HG03378 (cell line): Measurements from ENCODE around the gene STEAP4.

ENCODE experiments used
- ATAC-seq: cut with Tn5 transposase; IDR thresholded peaks from one replicate; pipeline ENCODE4 v1.9.1; 2021; ENCODE audit warnings: mild to moderate bottlenecking, moderate library complexity; ENCODE audit not compliant: unreplicated experiment

The STEAP4 gene

DNA sequence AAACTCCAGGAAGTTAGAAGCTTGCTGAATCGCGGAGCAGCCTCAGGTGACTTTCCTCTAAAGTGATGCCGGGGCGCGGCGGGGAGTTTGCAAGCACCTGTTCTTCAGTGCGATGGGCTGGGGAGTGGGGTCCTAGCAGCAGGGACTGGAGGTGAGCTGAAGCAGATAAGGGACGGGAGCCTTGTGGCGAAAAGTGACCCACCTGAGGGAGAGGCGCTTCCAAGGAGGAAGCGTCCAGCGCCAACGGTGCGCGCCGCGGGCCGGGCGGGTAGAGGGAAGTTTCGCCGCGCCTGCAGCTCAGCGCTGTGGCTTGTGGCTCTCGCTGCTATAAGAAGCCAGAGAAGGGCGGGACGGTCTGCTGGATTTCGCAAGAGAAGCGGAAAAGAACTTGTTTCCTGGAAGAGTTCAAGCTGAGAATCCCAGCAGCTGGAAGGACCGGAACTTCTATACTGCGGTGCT is at the start of gene STEAP4:
TSS of gene STEAP4 (minus strand) at position 305 of the 459 bp plus-strand sequence. CDS start 22,625 bp downstream, outside the sequence.
- ATAC-seq = no peak

DNA sequence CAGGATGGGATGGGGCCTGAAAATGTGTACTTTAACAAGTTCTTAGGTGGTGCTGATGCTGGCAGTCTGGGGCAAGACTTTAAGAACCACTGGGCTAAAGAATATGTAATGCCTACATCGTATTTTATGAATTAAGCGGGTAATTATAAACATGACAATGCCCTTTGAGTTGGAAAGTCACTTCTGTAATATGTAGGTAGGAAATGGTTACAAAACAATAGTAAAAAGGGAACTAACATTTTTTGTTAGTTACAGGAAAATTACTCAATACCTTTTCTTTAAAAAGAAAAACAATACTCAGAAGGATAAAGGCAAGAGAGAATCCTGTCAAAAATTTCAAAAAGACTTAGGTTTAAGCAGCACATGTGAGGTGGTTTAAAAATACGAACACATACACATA is 48.3 kb upstream of the STEAP4 start:
- ATAC-seq = no peak

DNA sequence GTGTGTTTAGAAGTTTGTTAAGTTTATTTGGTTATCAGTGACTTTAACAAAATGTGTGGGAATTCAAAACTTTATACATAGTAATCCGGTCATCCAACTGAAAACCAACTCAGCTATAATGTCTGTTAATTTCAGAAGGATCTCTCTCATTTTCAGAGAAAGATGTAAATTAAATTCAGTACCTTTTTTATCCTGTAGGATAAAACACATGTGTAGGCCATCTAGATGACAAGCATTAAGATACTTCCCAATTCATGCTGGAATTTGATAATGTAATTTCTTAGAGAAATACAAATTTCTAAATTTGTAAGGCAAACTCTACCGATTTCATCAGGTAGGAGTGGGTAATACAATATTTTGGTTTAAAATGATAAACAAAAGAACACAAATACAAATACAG is 43.4 kb upstream of the STEAP4 start:
- no peak for ATAC-seq

DNA sequence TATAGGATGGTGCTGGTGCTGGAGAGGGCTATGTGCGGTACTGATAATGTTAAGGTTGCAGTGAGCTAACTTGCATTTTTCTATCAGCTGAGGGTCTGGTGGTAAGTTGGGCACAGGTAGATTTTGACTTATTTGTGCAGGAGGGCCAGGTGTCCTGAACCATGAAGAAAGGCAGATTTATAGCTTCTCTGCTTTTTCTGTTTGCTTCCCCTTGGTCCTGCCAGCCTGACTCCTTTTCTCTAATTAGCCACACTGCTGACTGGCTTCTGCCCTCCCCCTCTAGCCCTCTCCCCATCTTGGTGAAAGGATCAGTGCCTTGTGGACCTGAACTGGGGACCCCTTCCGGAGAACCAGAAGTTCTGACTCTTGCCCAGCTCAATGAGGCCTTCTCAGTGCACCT is 40.8 kb upstream of the STEAP4 start:
- ATAC-seq = no peak

DNA sequence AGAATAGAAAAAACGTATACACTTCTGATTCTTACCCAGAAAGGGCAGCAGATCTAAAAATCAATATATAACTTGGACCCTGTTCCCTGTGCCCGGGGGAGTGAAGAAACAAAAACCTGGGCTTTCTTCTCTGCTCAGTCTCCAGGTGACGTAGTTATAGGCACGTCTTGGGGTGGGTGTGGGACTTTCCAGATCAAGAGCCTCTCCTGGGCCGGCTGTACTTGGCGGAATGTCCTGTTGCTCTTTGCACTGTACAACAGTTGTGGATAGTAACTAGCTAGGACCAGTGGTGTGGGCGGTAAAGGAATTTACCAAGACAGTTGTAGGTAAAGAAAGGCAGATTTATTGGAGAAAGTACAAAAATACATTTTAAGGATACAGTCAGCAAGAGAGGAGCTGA is 40.4 kb upstream of the STEAP4 start:
- no peak for ATAC-seq

DNA sequence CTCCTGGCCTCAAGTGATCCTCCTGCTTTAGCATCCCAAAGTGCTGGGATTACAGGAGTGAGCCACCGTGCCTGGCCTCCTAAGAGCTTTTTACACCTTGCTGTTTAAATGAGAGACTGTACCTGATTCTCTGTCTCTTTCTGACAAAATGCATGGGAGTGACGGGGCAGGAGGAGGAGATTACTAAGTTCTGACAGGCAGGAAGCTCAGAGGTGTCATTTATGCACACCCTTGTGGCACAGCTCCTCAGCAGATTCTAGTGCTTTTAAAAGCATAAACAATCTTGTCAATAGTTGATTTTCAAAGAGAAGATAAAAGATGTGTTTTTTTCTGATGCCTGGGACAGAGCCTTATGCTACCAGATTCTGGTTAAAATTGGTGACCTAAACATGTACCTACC is 39.7 kb upstream of the STEAP4 start:
- ATAC-seq = no peak

DNA sequence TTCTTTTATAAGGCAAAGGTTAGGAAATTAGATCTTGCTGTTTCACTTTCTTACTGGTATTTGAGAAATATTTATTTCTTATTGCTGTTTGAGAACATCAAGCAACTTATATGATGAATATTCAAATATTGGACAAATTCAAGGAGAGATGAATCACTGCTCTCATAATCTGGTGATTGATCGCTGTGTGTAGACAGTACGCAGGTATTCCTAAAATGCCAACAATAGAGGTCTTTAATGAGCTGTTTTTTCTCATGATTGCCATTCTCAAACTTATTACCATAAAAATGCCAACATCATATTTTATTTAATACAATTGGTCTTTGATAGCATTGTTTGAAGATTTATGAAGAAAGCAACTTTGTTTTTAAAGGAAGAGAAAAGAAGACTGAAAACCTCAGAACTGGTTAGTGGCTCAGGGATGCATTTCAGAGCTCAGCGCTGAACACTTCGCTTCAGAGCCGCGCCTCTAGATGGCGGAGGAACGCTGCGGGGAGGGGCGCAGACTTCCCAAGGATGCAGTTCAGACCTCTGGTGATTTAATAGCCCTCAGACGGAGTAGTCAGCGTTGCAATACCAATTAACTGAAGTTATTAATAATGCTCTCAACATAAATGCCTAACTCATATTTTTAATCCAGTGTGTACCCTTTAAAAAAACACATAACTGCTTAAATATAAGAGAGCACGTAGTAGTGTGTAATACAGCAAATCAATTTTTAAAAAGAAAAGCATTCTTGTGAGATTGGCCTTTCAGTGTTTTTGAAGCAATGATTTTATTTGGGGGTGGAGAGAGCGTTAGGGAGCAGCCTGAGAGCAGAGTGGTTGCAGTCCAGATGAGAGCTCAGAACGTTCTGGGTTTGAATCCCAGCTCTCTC is 38.5 kb upstream of the STEAP4 start:
- peak; percentile 42 for ATAC-seq

DNA sequence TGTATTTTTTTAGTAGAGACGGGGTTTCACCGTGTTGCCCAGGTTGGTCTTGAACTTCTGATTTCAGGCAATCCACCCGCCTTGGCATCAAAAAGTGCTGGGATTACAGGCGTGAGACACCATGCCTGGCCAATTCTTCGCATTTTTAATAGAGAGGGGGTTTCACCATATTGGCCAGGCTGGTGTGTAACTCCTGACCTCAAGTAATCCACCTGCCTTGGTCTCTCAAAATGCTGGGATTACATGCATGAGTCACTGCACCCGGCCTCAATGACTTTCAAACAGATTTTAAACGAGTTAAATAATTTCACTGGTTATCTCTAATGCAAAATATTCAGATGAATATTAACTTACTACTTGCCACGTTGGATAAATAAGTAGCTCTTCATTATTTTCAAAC is 37.6 kb upstream of the STEAP4 start:
- no peak for ATAC-seq

DNA sequence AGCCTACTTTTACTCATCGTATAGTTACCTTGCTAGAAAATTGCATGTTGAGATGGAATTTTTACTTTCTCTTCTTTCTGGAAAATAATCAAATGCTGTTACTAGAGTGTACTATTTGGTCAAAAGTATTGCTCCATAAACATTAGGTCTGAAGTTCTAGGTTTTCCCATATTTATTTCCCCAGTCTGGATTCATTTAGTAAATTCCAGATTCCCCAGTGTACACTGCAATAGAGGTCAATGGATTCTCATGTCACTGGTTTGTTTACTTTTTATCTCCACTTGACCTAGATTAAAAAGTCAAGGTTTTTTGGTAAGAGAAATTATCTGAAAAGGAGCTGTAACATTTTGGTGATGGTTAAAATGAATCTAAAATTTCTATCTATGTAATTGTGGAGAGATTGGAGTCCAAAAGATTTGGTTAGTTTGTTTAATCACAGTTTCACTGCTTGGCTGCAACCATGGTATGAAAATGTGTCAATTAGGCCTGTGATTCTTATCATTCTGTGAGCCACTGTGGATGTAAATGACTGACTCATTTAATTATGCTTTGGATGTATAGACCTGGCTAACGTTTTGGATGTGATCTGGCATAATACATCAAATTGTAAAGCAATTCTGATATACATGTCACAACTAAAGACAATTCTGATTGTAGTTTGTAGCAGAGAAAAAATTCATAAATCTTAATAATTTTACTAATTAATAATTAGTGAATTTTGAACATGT is 32.7 kb upstream of the STEAP4 start:
- no peak for ATAC-seq

DNA sequence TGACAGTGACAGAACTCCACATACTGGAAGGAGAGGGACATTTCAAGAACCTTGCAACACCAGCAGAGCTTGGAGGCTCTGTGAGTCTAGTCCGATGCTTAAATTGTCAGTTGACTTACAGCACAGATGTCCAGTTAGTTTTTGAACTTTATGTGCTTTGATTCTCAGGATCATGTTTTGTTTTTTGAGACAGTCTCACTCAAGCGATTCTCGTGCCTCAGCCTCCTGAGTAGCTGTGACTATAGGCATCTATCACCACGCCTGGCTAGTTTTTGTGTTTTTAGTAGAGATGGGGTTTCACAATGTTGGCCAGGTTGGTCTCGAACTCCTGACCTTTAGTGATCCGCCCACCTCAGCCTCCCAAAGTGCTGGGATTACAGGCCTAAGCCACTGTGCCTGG is 31.8 kb upstream of the STEAP4 start:
- ATAC-seq = no peak

DNA sequence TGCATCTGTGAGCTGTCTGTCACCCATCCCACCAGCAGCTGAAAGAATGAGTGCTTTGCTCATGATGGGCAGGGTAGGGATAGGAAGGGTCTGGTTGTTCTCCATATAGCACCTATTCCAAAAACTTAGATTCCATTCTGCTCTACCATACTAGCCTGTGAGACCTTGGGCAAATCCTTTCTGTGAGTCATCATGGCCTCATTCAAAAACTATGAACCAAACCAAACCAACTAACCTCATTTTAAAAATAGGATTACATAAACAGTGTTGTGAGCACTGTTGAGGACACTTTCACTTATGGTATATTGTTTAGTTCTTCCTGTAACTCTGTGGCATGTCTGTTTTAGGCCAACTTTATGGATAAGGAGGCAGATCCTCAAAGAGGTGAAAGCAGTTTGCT is 30.9 kb upstream of the STEAP4 start:
- no peak for ATAC-seq

DNA sequence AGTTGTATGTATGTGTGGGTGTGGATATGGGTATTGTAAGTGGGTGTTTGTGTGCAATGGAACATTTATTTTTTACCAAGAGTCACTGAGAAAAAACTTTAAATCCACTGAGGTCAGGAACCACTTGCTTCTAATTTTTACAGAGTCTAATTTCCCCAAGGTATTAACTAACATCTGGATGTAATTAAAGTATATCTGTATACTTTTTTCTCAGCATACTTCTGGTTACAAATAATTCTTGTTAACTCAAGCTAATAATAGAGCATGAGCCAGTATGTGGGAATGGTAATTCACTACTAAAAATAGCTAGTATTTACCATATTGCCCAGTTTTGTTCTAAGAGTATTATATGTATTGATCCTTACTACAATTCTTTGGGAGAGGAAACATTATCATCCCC is 24.6 kb upstream of the STEAP4 start:
- no peak for ATAC-seq

DNA sequence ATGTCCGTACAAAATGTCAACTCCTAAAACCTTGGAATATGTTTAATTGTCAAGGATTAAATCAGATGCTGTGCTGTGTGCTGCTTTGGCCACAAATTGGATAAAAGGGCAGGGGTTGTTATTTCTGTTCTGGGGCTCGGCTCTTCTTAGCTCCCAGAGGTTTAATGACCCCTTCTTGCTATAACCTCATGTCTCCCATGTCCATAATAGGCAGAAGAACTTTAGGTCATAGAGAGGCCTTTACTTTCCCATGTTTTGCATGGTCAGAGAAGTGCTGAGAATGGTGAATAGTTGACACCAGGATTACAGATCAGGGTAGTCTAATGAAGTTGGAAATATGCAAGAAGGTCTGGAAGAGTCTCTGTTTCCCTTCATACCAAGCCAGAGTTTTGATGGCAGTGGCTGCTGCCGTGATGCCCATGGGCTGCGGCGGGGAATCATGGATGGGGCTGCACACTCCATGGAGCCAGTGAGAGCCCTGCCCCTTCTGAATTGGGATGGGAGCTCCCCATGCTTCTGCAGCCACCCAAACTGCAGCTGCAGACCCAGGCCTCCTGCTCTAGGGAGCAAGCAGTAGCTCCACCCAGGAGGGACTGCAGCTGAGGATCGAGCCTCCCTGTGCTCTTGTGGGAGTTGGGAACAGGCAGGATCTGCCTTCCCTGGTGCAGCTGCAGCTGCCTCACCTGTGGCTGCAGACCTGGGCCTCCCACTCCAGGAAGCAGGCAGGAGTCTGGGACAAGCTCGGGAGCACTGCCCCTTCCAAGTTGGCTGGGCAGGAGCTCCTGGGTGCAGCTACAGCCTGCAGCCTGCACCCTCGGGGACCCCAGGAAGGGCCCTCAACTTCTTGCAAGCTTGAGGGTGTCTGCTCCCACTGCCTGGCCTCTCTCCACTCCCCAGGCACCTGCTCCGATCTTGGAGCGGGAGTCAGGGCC is 23.1 kb upstream of the STEAP4 start:
- ATAC-seq = no peak

DNA sequence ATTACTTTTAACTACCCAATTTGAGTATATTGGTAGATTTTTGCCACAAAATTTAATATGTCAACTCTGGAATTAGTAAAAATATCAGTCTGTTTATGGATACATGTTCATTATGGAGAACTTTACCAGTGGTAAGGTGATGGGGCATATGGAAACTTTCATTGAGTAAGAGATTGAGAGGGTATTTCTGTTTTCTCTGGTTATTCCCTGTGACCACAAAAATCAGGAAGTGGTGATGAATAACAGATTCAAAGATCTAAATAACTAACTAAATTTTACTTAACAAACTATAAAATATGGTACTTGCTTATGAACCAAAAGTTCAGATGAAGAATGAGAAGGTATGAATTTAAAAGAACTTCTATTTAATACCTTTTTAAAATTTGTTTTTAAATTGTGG is 22.1 kb upstream of the STEAP4 start:
- ATAC-seq = peak; percentile 45

DNA sequence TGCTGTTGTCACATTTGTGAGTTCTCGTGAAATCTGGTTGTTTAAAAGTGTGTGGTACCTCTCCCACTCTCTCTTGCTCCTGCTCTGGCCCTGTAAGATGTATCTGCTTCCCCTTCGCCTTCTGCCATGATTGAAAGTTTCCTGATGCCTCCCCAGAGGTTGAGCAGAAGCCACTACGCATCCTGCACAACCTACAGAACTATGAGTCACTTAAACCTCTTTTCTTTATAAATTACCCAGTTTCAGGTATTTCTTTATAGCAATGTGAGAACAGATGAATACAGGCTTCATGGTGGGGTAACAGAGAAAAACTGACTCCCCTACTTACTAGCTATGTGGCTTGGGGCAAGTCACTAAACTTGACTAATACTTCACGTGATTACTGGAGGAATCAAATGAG is 18.0 kb upstream of the STEAP4 start:
- no peak for ATAC-seq

DNA sequence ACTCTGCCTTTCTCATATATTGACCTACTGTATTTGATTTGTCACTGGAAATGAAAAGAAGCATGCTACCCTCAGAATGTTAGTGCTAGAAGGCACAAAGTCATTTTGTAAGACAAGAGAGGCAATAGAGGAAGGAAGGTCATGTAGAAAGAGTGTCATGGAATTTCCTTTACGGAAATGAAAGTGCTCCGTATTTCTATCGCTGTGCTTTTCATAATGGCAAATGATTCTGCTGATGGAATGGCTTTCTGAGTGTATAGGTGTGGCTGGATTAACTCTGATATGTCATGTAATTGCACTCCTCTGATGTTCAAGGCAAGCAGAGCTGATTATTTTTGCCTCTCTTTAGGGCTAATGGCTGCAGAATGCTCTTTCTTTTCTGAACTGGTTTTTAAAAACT is 15.5 kb upstream of the STEAP4 start:
- ATAC-seq = peak; percentile 43

DNA sequence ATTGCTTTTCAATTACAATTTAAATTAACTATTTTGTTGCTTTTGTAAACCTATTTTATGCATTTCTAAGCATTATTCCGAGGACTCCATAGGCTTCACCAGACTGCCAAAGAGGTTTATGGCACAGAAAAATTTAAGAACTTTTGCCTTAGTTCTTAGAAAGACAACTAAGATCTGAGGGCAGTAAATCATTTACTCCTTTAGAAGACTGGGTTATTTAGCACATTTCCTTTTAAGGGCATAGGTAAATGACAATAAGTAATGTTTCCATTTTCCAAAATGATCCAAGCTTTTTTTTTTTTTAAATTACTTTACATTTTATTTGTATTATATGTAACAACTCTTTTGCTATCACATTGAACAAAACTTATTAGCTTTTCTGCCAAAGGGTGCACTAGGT is 15.0 kb upstream of the STEAP4 start:
- ATAC-seq = peak; percentile 30

DNA sequence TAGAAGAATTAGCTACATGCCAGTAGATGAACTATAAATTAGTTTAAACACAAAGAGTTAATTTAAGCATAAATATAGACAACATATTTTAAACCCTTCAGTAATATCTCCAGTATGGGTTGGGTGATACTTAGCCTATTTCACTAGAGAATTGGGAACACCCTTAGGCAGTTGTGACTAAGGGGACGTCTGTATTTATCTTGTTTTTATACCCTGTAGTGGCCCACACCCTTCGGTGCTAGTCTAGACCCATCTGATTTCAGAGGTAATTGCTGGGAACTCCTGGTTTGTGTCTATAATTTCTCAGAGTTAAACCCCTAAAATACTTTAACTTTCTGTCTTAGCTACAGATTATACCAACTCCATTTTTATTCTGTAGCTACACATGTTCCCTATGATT is 11.5 kb upstream of the STEAP4 start:
- ATAC-seq = no peak

DNA sequence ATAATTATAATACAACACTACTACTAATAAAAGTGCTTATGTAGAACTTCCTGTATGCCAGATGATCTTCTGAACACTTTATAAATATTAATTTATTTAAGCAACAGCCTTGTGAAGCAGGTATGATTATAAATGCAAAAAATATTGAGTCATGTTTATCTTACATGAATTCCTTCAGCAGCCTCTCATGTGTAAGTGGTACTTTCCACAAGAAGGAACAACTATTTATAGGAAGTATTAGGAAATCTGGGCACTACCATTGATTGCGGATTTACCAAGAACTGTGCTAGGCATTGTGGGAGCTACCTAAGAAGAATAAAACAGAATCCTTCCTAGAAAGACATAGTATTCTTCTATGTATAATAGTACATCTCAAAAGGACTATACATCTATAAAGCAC is 10.7 kb upstream of the STEAP4 start:
- no peak for ATAC-seq

DNA sequence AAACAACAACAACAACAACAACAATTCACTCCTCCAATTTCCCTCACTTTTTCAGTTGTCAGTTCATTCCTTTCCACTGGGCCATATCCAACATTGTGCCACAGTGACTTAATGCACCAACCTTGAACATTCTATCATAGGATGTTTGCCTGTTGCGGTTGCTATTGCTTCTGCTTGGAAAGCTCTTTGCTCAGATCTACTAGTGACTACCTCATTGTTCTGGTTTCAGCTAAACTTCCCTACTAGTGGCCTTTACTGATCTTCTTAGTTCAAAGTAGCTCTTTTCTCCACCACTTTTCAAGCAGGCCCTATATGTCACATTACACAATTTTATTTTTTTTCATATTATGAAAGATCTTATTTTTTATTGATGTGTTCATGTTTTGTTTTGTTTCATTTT is 9.8 kb upstream of the STEAP4 start:
- ATAC-seq = no peak

DNA sequence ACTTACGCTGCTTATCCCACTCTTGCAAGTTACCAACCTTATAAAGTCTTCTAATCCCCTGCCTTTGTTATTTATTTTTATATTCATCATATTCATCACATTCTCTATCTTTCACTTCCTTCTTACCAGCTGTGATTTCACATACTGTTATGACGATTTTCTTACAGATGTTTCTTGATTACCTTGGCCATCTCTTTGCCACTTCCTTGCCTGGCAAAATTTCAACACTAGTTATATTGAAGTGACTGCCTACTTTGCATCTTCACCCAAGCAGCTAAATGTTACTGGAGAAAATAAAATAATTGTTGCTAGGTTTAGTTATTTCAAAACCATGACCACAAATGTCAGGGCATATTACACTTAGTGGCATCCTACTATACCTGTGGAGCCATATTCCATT is 8.8 kb upstream of the STEAP4 start:
- ATAC-seq = no peak
